ENCODE data around the gene CARNS1.

DNA sequence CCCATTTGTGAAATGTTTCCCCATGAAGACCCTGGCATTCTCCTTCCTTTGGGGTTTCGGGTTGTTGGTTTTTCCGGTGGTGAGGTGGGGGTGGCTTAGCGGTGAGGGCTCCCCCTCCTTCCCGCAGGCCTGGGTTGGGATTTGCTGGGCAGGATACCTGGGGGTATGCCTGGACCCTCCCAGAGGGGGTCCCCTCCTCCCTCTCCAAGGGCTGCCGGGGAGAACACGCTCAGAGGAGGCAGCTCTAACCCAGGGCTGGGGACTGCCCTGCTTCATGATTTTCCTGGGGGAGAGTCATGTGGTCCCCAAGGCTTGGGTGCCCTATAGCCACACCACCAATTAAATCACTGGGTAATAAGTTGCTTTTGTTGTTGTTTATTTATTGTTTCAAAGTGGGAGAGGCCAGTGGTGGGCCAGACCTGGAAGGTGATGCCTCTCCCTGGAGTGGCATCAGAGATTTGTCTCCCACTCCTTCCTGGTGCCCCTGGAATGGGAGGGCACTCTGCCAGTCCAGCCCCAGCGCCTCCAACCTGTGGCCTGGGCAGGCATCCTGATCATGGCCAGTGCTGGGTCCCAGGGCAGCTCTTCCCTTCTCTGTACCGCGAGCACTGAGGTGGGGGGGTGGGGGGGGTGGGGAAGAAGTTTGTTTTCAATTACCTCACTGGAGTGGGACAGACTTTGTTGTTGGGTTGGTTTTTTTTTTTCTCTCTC is 40.8 kb upstream of the CARNS1 start:
- TF ChIP-seq, protein P1, sequence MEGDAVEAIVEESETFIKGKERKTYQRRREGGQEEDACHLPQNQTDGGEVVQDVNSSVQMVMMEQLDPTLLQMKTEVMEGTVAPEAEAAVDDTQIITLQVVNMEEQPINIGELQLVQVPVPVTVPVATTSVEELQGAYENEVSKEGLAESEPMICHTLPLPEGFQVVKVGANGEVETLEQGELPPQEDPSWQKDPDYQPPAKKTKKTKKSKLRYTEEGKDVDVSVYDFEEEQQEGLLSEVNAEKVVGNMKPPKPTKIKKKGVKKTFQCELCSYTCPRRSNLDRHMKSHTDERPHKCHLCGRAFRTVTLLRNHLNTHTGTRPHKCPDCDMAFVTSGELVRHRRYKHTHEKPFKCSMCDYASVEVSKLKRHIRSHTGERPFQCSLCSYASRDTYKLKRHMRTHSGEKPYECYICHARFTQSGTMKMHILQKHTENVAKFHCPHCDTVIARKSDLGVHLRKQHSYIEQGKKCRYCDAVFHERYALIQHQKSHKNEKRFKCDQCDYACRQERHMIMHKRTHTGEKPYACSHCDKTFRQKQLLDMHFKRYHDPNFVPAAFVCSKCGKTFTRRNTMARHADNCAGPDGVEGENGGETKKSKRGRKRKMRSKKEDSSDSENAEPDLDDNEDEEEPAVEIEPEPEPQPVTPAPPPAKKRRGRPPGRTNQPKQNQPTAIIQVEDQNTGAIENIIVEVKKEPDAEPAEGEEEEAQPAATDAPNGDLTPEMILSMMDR (IDR thresholded peaks at IDR 0.05), result no peak
- TF ChIP-seq POLR2A (IDR thresholded peaks at IDR 0.05) (no peak), EP300 (IDR thresholded peaks at IDR 0.05) (no peak), POLR2AphosphoS5 (IDR thresholded peaks at IDR 0.05) (no peak)

All from stomach (tissue), 4 donors.